Activated CD8-positive, alpha-beta memory T cell treated with anti-CD3 and anti-CD28 coated beads, Interleukin-2, amount 50 U/mL, for 48 hours (primary cell): ENCODE measurements around the gene REXO4.
A peak's percentile ranks its signal among the peaks of the same experiment; 100 is the strongest.
"Not testable (repeated sequence)": the region's sequence is repeated elsewhere in the genome, so short reads cannot be mapped to it uniquely, and the experiment has no call there.

ENCODE experiments used
- DNase-seq: peaks from one replicate; pipeline ENCODE4 v3.0.0-alpha.2; 2020

Gene REXO4, protein sequence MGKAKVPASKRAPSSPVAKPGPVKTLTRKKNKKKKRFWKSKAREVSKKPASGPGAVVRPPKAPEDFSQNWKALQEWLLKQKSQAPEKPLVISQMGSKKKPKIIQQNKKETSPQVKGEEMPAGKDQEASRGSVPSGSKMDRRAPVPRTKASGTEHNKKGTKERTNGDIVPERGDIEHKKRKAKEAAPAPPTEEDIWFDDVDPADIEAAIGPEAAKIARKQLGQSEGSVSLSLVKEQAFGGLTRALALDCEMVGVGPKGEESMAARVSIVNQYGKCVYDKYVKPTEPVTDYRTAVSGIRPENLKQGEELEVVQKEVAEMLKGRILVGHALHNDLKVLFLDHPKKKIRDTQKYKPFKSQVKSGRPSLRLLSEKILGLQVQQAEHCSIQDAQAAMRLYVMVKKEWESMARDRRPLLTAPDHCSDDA

DNA sequence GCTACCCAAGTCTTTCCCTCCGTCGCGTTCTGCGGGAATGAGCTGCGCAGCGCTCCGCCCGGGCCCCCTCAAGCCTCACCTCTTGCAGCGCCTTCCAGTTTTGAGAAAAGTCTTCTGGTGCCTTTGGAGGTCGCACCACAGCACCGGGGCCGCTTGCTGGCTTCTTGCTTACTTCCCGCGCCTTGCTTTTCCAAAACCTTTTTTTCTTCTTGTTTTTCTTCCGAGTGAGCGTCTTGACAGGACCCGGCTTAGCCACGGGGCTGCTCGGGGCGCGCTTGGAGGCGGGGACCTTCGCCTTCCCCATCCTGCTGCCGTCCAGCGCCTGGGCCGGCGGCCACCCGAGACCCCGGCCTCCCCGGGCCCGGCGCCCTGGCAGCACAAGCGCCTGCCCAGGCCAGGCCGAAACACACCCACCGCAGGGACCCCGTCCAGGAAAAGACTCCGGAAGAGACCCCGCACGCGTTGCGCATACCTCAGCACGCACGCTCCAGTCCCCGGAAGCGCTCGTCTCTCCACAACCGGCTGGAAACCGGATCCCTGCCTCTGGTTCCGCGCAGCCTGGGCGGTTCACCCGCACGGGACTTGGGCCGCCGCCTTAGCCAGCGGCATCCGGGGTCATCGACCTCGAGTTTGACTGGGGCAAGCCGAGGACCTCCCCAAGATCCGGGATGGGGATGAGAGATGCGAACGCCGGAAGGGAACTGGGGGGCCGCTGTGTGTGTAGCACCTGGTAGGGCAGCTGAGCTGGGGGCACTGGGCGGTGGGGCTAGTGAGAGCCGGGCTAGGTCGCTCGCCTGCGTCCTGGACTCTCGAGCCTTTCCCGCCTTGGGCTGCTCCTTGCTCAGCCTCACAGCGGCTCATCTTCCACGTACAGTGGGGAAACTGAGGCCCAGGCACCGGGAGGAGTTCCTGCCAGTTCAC is at the start of gene REXO4:
Gene REXO4 (minus strand): TSS at position 470 of the 921 bp plus-strand sequence. CDS start 166 bp downstream, at position 304.
- DNase-seq, result peak; percentile 95

- no peak for DNase-seq
These were observed 49.3 kb upstream of the REXO4 start for GRCh38 chr9:133467101-133467500.

DNA sequence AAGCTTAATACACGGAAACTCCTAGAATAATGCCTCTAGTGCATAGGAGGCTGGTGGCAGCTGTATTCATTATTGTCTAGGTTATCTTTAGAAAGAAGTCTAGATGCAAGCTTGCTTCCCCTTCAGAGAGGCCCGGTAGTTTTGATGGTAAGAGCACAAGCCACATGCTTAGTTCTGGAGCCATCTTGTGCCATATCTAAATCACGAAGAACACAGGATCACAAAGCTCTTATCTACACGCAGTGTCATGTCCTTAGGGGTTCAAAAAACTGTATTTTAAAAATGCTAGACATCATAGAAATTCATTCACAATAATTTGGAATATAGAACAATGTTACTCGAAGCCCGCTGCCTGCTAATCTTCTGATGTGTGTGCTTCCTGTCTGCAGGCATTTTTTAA is 48.2 kb upstream of the REXO4 start:
- no peak for DNase-seq

- no peak for DNase-seq
These were observed 46.8 kb upstream of the REXO4 start for GRCh38 chr9:133464638-133465037.

DNA sequence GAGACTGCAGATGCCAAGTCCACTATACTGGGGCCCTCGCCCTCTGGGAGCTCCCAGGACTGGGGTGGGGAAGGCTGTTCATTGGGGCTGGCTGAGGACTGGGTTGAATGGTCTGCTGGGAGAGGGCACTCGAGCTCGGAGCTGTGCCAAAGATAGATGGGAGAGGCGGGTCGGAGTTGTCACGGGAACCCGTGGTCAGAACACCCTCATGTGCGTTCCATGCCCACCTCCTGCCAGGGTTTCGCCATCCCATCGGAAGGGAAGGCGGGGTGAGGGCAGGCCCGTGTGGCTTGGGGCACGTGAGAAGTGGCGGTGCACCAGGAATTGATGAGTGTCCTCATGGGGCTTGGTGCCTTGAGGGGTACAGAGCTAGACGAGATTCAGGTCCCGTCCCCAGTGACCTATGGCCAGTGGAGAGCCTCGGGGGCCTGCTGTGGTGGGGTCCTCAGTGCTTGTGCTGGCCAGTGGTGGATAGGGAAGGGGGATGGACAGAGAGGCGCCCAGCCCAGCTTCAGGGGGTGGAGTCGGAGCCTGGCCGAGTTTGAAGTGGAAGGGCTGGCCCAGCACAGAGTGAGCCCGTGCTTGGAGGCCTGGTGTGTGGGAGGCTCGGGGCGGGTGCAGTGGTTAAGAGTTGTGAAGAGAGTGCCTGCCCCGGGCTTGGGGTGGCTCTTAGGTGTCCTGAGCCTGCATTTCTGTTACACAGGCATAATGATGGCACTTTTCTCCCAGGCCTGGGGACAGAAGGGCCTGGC is 46.2 kb upstream of the REXO4 start:
- no peak for DNase-seq

DNA sequence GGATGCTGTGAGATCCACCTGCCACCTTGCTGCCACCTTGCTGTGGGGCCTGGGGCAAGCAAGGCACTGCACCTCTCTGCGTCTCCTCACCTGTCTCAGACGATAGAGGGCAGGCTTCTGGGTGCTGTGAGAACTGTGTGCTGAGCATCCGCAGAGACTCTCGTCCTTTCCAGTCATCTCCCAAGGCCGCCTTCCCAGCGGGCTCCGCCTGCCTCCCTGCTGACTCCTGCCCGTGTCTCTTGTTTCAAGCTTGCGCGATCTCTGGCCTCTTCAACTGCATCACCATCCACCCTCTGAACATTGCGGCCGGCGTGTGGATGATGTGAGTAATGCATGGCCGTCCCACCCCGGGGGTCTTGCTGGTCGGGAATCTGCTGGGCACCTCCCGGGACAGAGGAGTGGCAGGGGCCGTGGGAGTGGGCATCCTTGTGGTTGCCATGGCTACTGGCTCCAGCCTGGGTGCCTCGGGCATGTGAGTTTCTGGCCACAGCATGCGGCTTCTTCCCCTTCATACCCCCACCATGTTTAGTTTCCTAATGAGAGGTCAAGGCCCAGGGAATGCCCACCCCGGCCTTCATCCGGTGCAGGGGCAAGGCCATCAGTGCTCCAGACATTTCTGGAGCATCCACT is 45.5 kb upstream of the REXO4 start:
- DNase-seq, result no peak

DNA sequence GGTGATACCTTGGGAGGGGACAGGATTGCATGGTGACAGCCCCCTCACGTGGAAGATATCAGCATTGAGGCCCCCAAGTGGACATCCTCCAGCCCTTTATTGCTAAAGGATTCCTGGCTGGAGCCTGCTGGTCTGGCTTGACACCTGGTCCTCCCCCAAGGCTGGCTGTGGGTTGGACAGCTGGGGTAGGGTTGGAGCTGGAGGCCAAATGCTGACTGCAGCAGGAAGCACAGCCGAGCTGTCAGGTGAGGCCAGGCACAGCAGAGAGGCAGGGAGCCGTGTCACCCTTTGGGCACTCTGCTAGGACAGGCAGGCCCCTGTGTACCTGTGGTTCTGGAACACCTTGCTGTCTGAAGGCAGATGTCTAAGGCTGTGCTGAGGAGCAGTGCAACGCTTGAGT is 44.2 kb upstream of the REXO4 start:
- no peak for DNase-seq

GRCh38 chr9:133460405-133461175 is 42.8 kb upstream of the REXO4 start:
- DNase-seq, result no peak

- peak; percentile 92 for DNase-seq
These were observed 41.9 kb upstream of the REXO4 start, which contains the start of gene CACFD1 for GRCh38 chr9:133459476-133460404. Gene CACFD1 (plus strand): TSS chr9:133459978. CDS start chr9:133460067, 89 bp downstream.

DNA sequence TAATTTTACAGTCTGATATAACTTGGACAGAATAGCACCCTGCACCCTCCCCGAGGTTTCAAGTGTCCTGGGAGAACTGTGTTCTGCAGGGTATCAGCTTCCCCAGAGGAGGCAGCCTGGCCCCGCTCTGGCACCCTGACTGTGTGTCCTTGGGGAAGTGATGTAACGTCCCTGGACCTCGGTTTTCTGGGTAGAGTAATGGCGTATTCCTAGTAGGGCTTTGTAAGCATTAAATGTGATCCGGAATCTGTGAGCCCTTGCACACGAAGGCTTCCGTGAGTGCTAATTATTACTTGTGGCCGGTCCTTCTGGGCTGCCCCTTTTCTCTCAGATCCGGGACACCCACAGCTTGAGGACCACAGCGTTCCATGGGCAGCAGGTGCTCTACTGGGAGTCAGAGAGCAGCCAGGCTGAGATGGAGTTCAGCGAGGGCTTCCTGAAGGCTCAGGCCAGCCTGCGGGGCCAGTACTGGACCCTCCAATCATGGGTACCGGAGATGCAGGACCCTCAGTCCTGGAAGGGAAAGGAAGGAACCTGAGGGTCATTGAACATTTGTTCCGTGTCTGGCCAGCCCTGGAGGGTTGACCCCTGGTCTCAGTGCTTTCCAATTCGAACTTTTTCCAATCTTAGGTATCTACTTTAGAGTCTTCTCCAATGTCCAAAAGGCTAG is 41.0 kb upstream of the REXO4 start:
- DNase-seq, result no peak

DNA sequence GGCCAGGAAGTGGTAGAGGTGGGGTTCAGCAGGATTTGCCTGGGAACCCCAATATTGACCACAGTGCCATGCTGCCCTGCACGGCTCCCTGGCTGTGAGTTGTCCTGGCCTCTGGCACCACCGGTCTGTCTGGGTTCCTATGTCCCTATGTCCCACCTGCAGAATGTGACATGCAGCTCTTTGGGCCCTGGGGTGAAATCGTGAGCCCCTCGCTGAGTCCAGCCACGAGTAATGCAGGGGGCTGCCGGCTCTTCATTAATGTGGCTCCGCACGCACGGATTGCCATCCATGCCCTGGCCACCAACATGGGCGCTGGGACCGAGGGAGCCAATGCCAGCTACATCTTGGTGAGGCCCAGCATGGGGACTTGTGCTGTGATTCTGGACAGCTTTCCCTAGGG is 39.9 kb upstream of the REXO4 start:
- DNase-seq, result no peak

DNA sequence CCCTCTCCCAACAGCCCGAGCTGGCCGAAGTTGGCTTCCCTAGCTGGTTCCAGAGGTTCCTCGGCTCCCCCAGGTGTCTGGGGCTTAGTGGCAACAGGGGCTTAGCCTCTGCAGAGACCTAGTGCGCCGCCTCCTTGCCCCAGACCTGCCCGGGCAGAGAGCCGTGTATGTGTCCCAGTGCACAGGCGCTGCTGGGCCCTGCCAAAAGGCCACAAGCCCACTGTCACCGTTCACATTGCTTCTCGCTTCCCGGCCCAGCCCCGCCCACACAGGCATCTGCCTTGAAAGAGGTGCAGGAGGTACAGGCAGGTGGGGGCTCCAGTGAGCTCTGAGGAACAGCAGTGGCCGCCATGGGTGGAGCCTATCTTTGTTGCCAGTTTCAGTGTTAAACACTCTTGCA is 39.4 kb upstream of the REXO4 start:
- no peak for DNase-seq

- no peak for DNase-seq
These were observed 38.6 kb upstream of the REXO4 start for GRCh38 chr9:133456409-133456808.

GRCh38 chr9:133455936-133456335 is 38.1 kb upstream of the REXO4 start:
- DNase-seq, result no peak

GRCh38 chr9:133454943-133455673 is 37.3 kb upstream of the REXO4 start:
- DNase-seq, result no peak

- no peak for DNase-seq
These were observed 36.5 kb upstream of the REXO4 start for GRCh38 chr9:133454325-133454724.

- no peak for DNase-seq
These were observed 35.8 kb upstream of the REXO4 start for GRCh38 chr9:133453651-133454050.

GRCh38 chr9:133452562-133452961 is 34.8 kb upstream of the REXO4 start:
- DNase-seq, result no peak

DNA sequence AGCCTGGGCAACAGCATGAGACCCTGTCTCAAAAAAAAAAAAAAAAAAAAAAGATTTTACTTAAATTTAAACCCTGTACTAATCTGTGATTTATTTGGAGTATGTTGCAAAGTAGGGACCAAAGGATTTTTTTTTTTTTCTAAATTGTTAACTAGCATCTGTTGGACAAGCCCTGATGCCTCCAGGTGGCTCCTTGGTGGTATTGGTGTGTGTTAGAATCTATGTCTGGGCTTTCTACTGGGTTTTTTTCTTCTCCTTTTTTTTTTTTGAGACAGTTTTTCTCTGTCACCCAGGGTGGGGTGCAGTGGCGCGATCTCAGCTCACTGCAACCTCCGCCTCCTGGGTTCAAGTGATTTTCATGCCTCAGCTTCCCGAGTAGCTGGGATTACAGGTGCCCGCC is 34.1 kb upstream of the REXO4 start:
- DNase-seq, result not testable (repeated sequence)
